ENCODE results near the gene KCNMA1.

Gene KCNMA1

GRCh38 chr10:77285529-77286182, 352.0 kb downstream of the KCNMA1 start:
- DNase-seq (ENCODE audit: low read depth): no peak
- TF ChIP-seq CTCF (IDR thresholded peaks at IDR 0.05; ENCODE audit: insufficient read depth, low read depth, low read length, missing control alignments): no peak
- H3K4me3 ChIP-seq (ENCODE audit: low read depth, low read length): no peak overlapping the region

GRCh38 chr10:77284797-77285196, 352.8 kb downstream of the KCNMA1 start:
- no peak for DNase-seq (ENCODE audit: low read depth)
- TF ChIP-seq CTCF (IDR thresholded peaks at IDR 0.05; ENCODE audit: insufficient read depth, low read depth, low read length, missing control alignments): no peak
- H3K4me3 ChIP-seq (ENCODE audit: low read depth, low read length): no peak overlapping the region

GRCh38 chr10:77283326-77283725, 354.3 kb downstream of the KCNMA1 start:
- TF ChIP-seq CTCF (IDR thresholded peaks at IDR 0.05; ENCODE audit: insufficient read depth, low read depth, low read length, missing control alignments): no peak
- DNase-seq (ENCODE audit: low read depth): no peak
- H3K4me3 ChIP-seq (ENCODE audit: low read depth, low read length): no peak overlapping the region

GRCh38 chr10:77282163-77282562, 355.4 kb downstream of the KCNMA1 start:
- H3K4me3 ChIP-seq (ENCODE audit: low read depth, low read length): no peak overlapping the region
- no peak for DNase-seq (ENCODE audit: low read depth)
- no peak for TF ChIP-seq CTCF (IDR thresholded peaks at IDR 0.05; ENCODE audit: insufficient read depth, low read depth, low read length, missing control alignments)

- DNase-seq (ENCODE audit: low read depth): no peak
- H3K4me3 ChIP-seq (ENCODE audit: low read depth, low read length): no peak overlapping the region
- no peak for TF ChIP-seq CTCF (IDR thresholded peaks at IDR 0.05; ENCODE audit: insufficient read depth, low read depth, low read length, missing control alignments)
Measured at GRCh38 chr10:77281719-77282118, 355.9 kb downstream of the KCNMA1 start.

- TF ChIP-seq CTCF (IDR thresholded peaks at IDR 0.05; ENCODE audit: insufficient read depth, low read depth, low read length, missing control alignments): no peak
- H3K4me3 ChIP-seq (ENCODE audit: low read depth, low read length): no peak overlapping the region
- peak; percentile 52 for DNase-seq (ENCODE audit: low read depth)
Measured at GRCh38 chr10:77279207-77279606, 358.4 kb downstream of the KCNMA1 start.

Data from GM12865 (cell line).